Measurements from ENCODE around the gene EDDM3A. TPM values are rescaled to one million over a fixed set of nuclear protein-coding genes. Genes with fewer than 3 reads are reported as not detected.

Gene EDDM3A
- polyA plus RNA-seq, 1 donor from 2014 or later, result not detected

DNA sequence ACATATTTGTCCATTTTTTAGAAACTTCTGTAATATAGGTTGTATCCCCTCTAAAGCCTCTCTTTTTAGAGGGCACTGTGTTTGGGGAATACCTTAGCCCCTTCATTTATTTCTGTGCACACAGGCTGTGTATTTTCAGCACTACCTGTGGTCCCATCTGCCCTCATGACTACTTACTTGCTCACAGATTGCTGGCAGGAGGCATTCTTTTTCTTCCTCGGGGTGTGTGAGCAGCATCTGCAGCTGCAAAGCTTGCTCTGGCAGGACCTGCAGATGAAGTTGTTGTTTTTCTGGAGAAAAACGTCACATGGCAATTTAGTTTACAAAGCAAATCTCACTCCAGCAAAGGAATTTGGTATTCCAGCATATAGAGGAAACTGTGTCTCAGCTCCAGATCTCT lies 32.8 kb upstream of the EDDM3A start:
- Histone ChIP-seq H3K4me2 (ENCODE audit: low read length) (no peak overlapping the region), H3K9me3 (ENCODE audit: low read length) (no peaks in the 10 kb centered on the region), H4K20me1 (ENCODE audit: insufficient read depth) (no peaks in the 10 kb centered on the region)

DNA sequence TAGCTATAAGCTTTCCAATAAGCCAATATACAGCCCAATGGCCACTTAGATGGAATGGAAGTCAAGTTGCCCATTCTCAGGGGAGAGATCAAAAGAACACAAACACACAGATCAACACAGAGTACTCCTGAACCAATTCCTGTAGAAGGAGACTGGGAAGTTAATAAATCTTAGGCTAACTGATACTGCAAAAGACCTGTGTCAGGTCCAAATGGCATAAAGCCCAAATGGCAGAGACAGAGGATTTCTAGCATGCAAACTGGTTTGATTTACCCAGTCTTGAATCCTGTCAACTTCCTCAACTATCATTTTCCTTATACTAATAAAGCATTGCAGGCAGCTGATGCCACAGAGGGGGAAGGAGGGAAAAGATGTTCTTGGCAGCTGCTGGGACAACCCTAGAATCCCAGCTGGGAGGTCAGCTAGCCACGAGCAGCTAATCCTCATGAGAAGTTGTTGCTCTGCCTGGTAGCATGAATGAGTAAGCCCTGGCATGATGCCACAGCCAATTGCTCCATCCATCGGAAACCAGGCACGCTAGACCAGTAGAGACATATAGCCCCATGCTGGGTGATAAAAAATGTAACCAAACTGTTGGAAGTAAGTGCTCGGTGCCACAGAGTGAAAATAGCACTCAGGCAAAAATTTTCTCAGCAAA lies 31.0 kb upstream of the EDDM3A start:
- Histone ChIP-seq H2AFZ (ENCODE audit: low read depth, low read length) (no peak overlapping the region), H3K79me2 (replicated peaks; ENCODE audit: insufficient read depth, low read length) (no peaks in the 10 kb centered on the region), H3K9me3 (ENCODE audit: low read length) (no peaks in the 10 kb centered on the region), H3K4me3 (ENCODE audit: low read length) (no peak overlapping the region), H3K9me2 (ENCODE audit: insufficient read depth, low read length) (no peaks in the 10 kb centered on the region), H4K20me1 (ENCODE audit: insufficient read depth) (no peaks in the 10 kb centered on the region), H3K9ac (ENCODE audit: low read length) (no peak overlapping the region), H3F3A (ENCODE audit: insufficient read depth, low read length, poor library complexity, severe bottlenecking) (no peaks in the 10 kb centered on the region), H3K36me3 (ENCODE audit: insufficient read depth, low read length) (no peaks in the 10 kb centered on the region), H3K27me3 (ENCODE audit: insufficient read depth, low read depth, low read length) (no peaks in the 10 kb centered on the region), H3K4me2 (ENCODE audit: low read length) (no peak overlapping the region), H3K27ac (ENCODE audit: low read length) (no peak overlapping the region)
- TF ChIP-seq RAD21 (conservative IDR thresholded peaks at IDR 0.05) (no peak), TAF1 (IDR thresholded peaks at IDR 0.05; ENCODE audit: low read depth) (no peak), SMC3 (conservative IDR thresholded peaks at IDR 0.05; ENCODE audit: poor library complexity) (no peak), EP300 (conservative IDR thresholded peaks at IDR 0.05; ENCODE audit: poor library complexity, severe bottlenecking) (no peak), MXI1 (conservative IDR thresholded peaks at IDR 0.05; ENCODE audit: poor library complexity, severe bottlenecking) (no peak), EZH2 (IDR thresholded peaks at IDR 0.05; ENCODE audit: borderline replicate concordance, insufficient read depth, low read length, poor library complexity, severe bottlenecking) (no peak), POLR2AphosphoS5 (IDR thresholded peaks at IDR 0.05) (no peak)
- TF ChIP-seq, protein P1, sequence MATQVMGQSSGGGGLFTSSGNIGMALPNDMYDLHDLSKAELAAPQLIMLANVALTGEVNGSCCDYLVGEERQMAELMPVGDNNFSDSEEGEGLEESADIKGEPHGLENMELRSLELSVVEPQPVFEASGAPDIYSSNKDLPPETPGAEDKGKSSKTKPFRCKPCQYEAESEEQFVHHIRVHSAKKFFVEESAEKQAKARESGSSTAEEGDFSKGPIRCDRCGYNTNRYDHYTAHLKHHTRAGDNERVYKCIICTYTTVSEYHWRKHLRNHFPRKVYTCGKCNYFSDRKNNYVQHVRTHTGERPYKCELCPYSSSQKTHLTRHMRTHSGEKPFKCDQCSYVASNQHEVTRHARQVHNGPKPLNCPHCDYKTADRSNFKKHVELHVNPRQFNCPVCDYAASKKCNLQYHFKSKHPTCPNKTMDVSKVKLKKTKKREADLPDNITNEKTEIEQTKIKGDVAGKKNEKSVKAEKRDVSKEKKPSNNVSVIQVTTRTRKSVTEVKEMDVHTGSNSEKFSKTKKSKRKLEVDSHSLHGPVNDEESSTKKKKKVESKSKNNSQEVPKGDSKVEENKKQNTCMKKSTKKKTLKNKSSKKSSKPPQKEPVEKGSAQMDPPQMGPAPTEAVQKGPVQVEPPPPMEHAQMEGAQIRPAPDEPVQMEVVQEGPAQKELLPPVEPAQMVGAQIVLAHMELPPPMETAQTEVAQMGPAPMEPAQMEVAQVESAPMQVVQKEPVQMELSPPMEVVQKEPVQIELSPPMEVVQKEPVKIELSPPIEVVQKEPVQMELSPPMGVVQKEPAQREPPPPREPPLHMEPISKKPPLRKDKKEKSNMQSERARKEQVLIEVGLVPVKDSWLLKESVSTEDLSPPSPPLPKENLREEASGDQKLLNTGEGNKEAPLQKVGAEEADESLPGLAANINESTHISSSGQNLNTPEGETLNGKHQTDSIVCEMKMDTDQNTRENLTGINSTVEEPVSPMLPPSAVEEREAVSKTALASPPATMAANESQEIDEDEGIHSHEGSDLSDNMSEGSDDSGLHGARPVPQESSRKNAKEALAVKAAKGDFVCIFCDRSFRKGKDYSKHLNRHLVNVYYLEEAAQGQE (IDR thresholded peaks at IDR 0.05; ENCODE audit: borderline replicate concordance), result no peak
- TF ChIP-seq, protein P2, sequence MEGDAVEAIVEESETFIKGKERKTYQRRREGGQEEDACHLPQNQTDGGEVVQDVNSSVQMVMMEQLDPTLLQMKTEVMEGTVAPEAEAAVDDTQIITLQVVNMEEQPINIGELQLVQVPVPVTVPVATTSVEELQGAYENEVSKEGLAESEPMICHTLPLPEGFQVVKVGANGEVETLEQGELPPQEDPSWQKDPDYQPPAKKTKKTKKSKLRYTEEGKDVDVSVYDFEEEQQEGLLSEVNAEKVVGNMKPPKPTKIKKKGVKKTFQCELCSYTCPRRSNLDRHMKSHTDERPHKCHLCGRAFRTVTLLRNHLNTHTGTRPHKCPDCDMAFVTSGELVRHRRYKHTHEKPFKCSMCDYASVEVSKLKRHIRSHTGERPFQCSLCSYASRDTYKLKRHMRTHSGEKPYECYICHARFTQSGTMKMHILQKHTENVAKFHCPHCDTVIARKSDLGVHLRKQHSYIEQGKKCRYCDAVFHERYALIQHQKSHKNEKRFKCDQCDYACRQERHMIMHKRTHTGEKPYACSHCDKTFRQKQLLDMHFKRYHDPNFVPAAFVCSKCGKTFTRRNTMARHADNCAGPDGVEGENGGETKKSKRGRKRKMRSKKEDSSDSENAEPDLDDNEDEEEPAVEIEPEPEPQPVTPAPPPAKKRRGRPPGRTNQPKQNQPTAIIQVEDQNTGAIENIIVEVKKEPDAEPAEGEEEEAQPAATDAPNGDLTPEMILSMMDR (IDR thresholded peaks at IDR 0.05; ENCODE audit: poor library complexity, severe bottlenecking), result no peak

More for the DNA sequence above, 32.8 kb upstream of the EDDM3A start:
- no peak overlapping the region for H2AFZ ChIP-seq (ENCODE audit: low read depth, low read length)
- no peak overlapping the region for H3K27ac ChIP-seq (ENCODE audit: low read length)
- H3K27me3 ChIP-seq (ENCODE audit: insufficient read depth, low read depth, low read length), result no peaks in the 10 kb centered on the region
- no peak overlapping the region for H3K9ac ChIP-seq (ENCODE audit: low read length)
- H3K36me3 ChIP-seq (ENCODE audit: insufficient read depth, low read length), result no peaks in the 10 kb centered on the region
- no peak overlapping the region for H3K4me3 ChIP-seq (ENCODE audit: low read length)
- no peaks in the 10 kb centered on the region for H3K9me2 ChIP-seq (ENCODE audit: insufficient read depth, low read length)
- no peaks in the 10 kb centered on the region for H3F3A ChIP-seq (ENCODE audit: insufficient read depth, low read length, poor library complexity, severe bottlenecking)
- H3K79me2 ChIP-seq (replicated peaks; ENCODE audit: insufficient read depth, low read length), result no peaks in the 10 kb centered on the region
- TF ChIP-seq MXI1 (conservative IDR thresholded peaks at IDR 0.05; ENCODE audit: poor library complexity, severe bottlenecking) (no peak), EZH2 (IDR thresholded peaks at IDR 0.05; ENCODE audit: borderline replicate concordance, insufficient read depth, low read length, poor library complexity, severe bottlenecking) (no peak), SMC3 (conservative IDR thresholded peaks at IDR 0.05; ENCODE audit: poor library complexity) (no peak), POLR2AphosphoS5 (IDR thresholded peaks at IDR 0.05) (no peak), TAF1 (IDR thresholded peaks at IDR 0.05; ENCODE audit: low read depth) (no peak), RAD21 (conservative IDR thresholded peaks at IDR 0.05) (no peak), EP300 (conservative IDR thresholded peaks at IDR 0.05; ENCODE audit: poor library complexity, severe bottlenecking) (no peak)
- TF ChIP-seq, protein P1 (IDR thresholded peaks at IDR 0.05; ENCODE audit: borderline replicate concordance), result no peak
